Left hindlimb (tissue), 1 donor: ENCODE measurements around the gene RBP5.
A peak's percentile ranks its signal among the peaks of the same experiment; 100 is the strongest.

Experiments
- DNase-seq: peaks from one replicate; pipeline ENCODE4 v3.0.0-alpha.2; 2018

RBP5 gene

DNA sequence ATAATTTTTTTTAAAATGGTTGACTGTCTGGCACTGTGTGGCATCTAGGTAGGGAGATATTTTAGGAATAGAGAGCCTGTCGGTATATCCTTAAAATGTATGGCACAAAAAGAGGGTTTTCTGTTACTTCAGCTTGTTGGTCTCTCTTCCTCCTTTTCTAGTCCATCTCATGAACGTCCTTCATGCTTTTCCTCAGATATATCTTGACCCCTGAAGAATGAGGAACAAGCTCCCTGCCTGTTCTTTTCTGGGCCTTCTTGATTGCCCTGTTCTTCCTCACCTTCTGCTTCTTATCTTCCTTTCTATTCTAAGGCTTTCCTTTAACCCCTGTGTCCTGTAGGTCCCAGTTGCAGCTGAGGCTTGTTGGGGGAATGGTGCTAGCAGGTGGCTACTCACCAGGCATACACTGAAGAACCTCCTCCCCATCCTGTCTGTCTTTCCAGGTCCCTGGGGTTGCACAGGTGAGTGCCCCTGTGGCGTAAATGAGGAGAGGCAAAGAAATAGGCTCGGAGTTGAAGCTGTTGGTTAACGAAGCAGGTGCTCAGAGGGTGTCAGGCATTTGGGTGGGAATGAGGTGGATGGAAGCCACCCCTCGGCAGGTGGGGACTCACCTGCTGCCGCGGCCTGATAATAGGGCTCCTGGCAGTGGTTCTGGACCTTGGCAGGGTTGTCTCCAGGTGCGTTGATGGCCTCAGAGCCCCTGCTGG lies 29.2 kb downstream of the RBP5 start:
- no peak for DNase-seq

DNA sequence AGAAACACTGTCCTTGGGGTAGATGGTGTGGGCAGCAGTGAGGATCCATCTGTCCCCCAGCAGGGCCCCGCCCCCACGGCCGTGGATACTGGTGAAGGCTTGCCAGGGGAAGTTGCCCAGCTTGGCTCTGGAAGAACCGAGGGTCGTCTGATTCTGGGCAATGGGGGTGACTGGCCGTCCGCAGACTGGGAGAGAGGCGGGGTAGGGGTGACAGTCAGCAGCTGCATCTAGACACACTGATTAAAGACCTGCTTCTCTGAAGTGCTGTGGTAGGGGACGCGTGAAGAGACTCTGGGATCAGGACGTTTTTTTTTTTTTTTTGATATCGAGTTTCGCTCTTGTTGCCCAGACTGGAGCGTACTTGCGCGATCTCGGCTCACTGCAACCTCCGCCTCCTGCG lies 31.7 kb downstream of the RBP5 start:
- no peak for DNase-seq

DNA sequence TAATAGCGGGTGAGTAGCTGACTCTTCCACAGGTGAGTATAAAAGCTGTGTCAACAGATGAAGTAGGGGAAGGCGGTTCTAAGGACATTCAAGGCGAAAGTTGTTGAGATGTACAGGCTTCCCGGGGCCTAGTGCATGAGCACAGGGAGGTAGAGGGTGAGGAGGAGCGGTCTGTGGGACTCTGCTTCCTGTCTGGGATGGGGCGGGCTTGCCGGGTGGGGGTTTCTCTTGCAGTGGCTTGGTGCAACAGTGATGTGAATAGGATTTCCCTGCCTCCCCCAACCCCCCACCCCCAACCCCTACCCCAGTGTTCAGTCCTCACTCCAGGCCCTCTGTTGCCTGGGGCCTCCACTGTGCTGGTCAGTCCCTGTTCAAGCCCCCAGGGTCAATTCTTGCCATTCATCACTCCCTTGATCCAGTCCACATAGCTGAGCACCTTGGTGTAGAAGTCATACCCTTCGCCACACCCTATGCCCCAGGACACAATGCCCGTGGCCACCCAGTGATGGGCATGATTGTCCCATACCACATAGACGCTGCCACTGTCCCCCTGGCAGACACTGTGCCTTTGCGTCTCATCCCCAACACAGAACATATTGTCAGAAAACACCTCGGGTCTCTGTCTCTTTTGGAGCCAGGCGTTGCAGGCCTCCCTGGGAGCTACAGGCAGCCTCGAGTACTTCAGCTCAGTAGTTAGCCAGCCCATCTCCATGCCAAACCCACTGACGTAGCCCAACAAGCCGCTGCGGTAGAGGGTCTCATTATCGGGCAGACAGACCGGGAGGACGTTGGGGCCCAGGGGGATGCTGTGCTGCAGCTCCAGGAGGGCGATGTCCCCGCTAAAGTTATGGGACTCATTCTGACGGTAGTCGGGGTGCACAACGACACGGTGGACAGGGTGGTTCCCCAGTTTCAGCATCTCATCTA lies 32.4 kb downstream of the RBP5 start:
- no peak for DNase-seq

DNA sequence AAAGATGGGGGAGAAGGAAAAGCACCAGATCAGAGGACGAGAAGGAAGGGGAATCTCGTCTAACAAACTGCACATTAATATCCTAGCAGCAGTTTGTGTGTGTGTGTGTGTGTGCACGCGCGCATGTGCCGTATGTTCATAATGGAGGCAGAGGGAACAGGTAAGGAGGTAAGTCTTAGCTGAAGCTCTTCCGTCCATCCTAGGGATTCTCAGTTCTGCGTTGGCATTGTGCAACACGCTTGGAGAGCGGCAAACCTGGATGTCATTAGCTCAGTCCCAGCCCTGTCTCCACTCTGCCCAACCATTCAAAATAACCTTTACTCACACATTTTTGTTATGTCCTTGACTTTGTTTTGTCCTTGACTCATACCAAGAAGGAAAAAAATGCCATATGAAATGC lies 34.8 kb downstream of the RBP5 start:
- no peak for DNase-seq

DNA sequence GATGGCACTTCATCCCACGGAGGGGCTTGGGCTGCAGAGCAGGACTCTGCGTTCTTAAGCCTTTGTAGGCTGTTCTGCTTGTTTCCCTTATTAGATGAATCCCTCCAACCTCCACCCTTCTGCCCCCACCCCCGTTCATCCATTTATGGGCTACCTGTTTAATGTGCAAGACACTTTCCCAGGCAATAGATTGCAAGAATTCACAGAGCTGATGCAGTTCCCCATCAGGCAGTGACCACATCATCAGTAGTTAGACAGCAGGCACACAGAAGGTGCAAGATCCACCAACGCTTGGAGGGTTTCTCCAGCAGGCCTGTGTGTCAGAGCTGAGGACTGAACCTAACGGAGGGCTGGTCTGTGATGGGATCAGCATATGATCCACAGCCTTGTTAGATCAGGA lies 35.2 kb downstream of the RBP5 start:
- DNase-seq, result no peak

DNA sequence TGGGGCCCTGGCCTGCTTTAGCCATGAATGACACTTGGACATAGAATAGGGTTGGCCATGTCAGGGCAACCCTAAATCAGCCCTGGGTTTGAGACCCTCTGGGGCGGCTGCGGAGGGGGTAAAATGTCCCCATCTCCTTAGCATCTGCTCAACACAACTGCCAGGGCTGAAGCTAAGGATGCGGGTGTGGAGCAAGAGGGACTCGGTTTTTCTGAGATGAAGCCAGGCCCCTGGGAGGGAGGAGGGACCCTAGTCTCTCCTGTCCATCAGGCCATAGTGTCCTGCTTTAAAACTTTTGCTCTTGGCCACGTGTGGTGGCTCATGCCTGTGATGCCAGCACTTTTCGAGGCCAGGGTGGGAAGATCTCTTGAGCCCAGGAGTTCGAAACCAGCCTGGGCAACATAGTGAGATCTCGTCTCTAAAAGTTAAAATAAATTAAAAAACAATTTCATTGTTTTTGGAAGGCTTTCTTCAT lies 35.7 kb downstream of the RBP5 start:
- DNase-seq, result no peak

DNA sequence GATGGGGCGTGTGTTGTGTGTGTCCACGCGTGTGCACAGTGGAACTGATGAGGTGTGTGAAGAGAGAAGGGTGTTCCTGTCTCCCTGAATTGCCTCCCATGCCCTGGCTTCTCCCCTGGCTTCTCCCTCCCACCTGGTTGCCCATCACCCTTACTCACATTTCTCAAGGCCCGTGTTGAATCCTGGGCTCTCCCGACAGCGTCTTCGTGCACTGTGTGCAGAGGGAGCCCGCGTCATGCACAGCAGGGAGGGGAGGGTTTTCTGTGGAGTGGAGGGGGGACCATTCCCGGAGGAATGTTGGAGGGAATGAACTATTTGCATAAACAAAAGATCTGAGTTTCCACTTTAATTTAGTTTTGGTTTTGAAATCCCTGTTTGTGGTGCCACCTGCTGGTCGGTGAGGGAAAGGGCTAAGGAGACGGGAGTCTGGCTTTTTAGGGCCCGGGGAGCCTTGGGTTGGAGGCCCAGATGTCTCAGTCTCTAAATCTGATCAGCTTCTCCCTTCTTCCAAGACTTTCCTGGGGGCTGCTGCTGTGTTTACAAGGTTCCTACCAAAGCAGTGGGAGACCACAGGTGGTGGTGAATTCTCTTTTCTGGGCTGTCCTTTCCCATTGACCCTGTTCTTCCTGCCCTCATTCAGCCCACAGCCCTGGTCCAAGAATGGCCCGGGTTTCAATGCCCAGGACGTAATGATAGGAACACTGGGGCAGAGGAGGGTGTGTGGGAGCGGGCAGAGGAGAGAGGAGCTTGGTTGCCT lies 36.3 kb downstream of the RBP5 start, which contains the start of gene C1R:
Gene C1R (minus strand): TSS at position 217 of the 757 bp plus-strand sequence. CDS start 57 bp downstream, at position 160.
- DNase-seq, result peak; percentile 85

DNA sequence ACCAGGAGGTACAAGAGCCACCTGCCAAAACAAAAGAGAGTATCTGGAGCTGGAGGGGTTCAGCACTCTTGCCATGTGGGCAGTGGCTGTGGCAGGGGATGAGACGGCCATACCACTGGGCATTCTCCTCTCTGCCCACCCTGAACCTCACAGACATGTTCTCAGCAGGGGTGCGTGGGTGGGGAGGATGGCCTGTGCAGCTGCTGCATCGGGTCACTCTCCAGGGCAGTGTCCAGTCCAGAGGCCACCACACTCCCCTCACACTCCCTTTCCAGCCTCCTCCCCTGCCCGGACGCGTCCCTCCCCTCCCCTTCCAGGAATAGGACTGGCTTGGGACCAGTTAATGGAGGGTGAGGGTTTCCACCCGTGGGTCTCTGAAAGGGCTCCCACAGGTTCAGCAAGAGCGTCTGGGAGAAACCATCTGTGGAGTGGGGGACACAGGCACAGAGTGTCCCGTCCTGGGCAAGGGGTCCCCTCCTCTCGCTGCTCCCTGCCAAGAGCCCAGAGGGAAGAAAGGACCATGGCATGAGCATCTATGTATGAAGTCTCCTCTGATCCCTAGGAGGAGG lies 36.9 kb downstream of the RBP5 start:
- peak; percentile 69 for DNase-seq

DNA sequence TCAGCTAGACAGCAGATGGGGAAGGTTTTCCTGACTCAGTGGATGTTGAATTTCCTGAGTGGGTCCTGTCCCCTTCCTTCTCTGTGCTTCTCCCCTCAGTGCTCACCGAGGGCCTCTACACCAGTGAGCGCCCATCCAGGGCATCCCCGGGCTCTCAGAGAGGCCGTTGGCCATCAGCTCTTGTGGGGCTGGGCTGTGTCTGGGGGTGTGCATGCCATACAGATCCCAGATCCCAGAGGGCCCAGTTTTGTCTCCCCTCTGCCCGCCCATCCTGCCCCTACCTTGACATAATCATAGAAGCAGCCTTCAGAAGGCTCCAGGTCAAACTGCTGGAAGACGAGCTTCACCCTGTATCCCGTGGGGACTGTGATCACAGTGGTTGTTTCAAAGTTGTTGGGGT lies 37.5 kb downstream of the RBP5 start:
- DNase-seq, result no peak

DNA sequence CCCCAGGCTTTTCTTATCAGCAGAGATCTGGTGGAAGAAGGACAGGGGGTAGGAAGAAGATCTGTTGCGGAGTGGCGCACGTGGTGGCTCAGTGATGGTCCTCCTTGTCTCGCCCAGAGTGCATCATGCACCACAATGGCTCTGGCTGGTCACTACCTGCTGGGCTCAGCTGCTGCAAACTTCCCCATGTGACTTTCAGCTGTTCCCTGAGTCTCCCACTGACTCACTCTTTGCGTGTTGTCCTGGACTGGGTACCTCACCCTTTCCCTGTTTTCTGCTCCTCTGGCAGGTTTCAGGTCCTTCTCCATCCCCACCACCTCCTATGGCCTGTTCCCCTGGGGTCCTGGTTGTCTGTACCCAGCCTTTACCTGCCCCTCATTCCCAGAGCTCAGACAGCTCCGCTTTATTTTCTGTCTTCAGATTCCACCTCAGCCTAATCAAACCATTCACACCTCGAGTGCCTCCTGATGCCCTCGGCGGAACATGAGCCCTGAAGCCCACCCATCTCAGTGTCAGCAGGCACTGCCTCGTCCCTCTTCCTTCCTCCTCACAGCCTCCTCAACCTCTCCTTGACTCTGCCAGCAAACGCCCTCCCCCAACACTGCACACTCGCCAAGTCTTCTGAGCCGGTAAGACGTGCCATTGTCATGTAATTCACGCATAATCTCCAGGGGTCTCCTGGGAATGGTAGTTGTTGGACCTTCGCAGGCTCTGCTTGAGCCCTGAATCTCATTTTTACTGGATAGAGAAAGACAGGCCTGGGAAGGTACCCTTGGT lies 38.3 kb downstream of the RBP5 start:
- DNase-seq, result no peak

DNA sequence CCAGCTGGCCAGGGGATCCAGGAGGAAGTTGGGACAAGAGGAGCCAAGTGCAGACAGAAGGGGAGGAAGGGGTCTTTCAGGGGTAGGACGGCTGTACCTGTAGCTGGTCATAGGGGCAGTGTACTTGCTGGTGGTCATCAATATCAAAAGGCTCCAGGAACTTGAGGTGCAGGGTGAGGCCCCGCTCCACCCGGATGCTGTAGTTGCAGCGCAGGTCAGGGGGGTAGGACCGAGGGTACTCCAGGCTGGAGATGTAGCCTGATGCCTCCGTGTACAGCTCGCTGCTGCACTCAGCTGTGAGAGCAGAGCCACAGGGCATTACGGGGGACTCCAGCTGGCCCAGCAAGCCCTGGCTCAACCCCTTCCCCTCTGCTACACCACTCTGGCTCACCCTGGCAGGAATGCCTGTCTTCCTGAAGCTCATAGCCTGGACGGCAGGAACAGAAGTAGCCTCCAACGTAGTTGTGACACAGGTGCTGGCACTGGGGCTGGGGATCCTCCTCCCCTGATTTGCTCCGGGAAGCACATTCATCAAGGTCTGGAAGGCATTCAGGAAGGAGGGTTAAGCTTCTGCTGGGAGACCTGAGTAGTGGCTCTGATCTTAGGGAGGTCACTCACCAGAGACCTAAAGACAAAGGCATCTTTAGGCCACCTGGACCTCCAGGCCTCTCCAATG lies 39.4 kb downstream of the RBP5 start:
- DNase-seq, result no peak

DNA sequence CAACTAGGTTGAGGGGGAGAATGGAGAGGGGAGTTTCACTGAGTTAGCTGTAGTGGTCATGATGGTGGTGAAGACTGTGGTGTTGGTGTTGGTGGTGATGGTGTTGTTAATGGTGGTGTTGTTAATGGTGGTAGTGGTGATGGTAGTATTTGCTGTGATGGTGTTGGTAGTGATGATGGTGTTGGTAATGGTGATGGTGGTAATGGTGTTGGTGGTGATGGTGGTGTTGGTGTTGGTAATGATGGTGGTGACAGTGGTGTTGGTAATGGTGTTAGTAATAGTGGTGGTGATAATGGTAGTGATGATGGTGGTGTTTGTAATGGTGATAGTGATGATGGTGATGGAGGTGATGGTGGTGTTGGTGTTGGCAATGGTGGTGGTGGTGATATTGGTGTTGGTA lies 45.6 kb downstream of the RBP5 start:
- no peak for DNase-seq

DNA sequence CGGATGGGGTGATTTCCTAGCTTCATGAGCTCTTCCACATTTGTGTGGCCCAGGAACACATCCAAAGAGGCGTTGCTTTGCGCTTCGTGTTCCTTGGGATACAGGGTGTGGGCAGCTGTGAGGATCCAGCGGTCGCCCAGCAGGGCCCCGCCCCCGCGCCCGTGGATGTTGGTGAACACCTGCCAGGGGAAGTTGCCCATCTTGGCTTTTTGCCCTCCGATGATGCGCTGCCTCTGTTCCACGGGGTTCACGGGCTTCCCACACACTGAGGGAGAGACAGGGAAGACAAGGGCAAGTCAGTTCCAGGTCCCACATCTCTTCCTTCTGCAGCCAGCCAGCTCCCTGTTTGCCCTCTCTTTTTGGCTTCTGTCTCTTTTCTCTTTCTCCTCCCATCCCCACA lies 47.7 kb downstream of the RBP5 start:
- no peak for DNase-seq

DNA sequence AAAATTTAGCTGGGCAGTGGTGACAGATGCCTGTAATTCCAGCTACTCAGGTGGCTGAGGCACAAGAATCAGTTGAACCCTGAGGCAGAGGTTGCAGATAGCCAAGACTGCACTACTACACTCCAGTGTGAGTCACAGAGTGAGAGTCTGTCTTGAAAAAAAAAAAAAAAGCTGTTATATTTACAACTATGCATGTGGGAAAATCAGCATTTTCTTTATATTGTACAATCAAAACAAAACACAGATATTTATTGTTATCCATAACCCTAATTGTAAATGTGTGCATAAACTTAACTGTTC lies 48.9 kb downstream of the RBP5 start:
- DNase-seq, result no peak

DNA sequence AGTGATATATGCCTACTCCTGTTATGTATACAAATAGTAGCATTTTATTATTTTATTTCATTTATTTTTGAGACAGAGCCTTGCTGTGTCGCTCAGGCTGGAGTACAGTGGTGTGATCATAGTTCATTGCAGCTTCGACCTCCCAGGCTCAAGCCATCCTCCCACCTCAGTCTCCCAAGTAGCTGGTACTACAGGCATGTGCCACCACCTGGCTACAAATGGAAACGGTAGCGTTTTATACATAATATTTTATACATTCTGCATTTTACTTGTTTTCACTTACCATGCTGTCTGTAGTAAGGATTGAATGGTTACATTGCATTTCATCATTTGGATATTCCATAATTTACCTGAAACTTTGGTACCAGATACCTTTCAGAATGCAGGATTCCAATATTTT lies 50.5 kb downstream of the RBP5 start:
- no peak for DNase-seq

DNA sequence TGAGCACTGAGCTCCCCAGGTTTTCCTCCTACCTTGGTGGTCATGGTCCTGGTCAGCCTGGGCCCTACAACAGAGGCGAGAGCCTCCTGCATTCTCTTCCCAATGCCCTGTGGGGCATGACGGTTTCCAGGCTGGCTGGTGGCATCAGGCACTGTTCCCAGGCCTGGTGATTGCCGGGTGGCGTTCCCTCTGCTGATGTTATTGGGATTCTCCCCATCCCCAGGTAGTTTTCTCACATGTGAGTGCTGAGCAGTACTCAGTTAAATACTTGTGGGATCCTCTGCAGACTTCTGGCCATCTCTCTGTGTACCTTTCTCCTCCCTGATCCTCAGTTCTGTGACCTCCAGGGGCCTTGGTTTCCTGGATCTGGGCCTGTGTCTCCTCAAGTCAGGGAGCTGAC lies 52.2 kb downstream of the RBP5 start:
- DNase-seq, result no peak

DNA sequence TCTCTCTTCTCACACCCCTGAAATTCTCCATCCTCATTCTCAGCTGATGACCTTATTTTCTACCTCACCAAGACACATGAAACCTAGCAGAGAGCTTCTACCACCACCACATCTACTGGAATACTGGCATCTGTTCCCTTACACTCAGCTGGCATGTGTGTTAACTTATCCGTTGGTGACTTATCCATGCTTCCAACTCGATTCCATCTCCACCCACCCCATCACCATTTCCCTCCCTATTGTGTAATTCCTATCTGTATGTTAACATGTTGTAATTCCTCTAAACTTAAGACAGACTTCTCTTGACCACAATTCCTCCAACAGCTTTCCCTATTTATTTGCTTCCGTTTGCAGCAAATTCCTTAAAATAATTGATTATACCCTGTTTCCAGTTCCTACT lies 52.8 kb downstream of the RBP5 start:
- DNase-seq, result no peak

DNA sequence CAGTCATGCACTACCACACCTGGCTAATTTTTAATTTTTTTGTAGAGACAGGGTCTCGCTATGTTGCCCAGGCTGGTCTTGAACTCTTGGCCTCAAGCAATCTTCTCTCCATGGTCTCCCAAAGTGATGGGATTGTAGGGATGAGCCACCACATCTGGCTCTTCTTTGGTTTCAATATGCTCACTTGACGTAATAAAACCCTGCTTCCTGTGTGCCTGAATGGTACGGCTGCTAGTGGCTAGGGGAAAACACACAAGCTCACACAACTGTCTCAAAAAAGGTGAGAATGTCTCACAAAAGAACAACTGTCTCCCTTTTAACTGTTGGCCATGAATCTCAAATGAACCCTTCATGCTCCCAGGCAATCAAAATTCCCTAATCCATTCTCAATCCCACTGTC lies 53.2 kb downstream of the RBP5 start:
- DNase-seq, result no peak

DNA sequence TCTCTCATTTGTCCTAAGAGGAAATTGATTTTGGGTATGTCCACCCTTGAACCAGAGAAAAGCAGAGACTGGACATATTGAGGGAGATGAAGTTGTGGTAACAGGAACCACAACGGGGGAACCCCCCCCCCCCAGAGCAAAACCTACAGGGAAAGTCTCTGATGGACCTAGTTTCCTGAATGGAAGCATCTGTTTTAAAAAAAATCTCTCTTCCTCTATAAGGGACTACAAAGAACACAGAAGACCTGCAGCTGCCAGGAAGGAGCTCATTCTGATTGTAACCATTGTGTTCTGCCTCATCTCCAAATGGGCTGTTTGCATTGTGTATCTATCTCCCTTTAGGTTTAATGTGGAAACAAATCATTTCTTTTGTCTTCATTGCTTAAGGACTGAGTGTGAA lies 54.7 kb downstream of the RBP5 start:
- no peak for DNase-seq
